ENCODE results near the gene BORCS8.

BORCS8 gene

DNA sequence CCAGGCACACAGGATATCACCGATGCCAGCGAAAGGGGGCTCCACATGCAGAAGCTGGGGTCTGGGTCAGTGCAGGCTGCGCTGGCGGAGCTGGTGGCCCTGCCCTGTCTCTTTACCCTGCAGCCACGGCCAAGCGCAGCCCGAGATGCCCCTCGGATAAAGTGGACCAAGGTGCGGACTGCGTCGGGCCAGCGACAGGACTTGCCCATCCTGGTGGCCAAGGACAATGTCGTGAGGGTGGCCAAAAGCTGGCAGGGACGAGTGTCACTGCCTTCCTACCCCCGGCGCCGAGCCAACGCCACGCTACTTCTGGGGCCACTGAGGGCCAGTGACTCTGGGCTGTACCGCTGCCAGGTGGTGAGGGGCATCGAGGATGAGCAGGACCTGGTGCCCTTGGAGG lies 27.0 kb upstream of the BORCS8 start (continued):
- TF ChIP-seq, protein P1, sequence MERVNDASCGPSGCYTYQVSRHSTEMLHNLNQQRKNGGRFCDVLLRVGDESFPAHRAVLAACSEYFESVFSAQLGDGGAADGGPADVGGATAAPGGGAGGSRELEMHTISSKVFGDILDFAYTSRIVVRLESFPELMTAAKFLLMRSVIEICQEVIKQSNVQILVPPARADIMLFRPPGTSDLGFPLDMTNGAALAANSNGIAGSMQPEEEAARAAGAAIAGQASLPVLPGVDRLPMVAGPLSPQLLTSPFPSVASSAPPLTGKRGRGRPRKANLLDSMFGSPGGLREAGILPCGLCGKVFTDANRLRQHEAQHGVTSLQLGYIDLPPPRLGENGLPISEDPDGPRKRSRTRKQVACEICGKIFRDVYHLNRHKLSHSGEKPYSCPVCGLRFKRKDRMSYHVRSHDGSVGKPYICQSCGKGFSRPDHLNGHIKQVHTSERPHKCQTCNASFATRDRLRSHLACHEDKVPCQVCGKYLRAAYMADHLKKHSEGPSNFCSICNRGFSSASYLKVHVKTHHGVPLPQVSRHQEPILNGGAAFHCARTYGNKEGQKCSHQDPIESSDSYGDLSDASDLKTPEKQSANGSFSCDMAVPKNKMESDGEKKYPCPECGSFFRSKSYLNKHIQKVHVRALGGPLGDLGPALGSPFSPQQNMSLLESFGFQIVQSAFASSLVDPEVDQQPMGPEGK (CRISPR knock-in tag; IDR thresholded peaks at IDR 0.05; ENCODE audit: borderline replicate concordance), result no peak
- TF ChIP-seq, protein P2, sequence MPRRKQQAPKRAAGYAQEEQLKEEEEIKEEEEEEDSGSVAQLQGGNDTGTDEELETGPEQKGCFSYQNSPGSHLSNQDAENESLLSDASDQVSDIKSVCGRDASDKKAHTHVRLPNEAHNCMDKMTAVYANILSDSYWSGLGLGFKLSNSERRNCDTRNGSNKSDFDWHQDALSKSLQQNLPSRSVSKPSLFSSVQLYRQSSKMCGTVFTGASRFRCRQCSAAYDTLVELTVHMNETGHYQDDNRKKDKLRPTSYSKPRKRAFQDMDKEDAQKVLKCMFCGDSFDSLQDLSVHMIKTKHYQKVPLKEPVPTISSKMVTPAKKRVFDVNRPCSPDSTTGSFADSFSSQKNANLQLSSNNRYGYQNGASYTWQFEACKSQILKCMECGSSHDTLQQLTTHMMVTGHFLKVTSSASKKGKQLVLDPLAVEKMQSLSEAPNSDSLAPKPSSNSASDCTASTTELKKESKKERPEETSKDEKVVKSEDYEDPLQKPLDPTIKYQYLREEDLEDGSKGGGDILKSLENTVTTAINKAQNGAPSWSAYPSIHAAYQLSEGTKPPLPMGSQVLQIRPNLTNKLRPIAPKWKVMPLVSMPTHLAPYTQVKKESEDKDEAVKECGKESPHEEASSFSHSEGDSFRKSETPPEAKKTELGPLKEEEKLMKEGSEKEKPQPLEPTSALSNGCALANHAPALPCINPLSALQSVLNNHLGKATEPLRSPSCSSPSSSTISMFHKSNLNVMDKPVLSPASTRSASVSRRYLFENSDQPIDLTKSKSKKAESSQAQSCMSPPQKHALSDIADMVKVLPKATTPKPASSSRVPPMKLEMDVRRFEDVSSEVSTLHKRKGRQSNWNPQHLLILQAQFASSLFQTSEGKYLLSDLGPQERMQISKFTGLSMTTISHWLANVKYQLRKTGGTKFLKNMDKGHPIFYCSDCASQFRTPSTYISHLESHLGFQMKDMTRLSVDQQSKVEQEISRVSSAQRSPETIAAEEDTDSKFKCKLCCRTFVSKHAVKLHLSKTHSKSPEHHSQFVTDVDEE (CRISPR knock-in tag; IDR thresholded peaks at IDR 0.05), result no peak

DNA sequence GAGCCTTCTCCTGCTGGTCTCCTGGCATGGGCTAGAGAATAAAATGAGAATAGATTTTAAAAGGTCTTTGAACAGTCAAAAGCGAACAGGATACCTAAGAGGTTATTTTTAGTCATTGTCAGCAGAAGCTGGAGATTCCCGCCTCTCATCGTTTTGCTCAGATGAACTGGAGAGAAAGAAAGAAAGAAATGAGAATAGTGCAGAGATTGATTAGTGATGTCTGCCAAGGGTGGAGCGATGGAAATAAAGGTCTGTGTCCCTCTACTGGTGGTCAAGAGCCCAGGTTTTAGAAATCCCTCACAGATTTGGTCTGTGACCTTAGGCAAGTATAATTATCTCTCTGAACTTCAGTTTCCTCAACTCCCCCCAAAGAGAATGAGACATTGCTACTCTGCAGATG lies 25.1 kb upstream of the BORCS8 start:
- peak; percentile 32; the same call in 1 of the 3 replicates for ATAC-seq
- TF ChIP-seq ZNF8 (CRISPR knock-in tag; IDR thresholded peaks at IDR 0.05) (no peak), ZC3H10 (CRISPR knock-in tag; IDR thresholded peaks at IDR 0.05) (no peak), ISL1 (CRISPR knock-in tag; IDR thresholded peaks at IDR 0.05) (no peak), ESRRG (CRISPR knock-in tag; IDR thresholded peaks at IDR 0.05) (no peak), CSDC2 (CRISPR knock-in tag; IDR thresholded peaks at IDR 0.05) (no peak), OSR1 (CRISPR knock-in tag; IDR thresholded peaks at IDR 0.05) (no peak), ZFP3 (CRISPR knock-in tag; IDR thresholded peaks at IDR 0.05) (no peak), ZNF70 (CRISPR knock-in tag; IDR thresholded peaks at IDR 0.05) (no peak), PPARA (CRISPR knock-in tag; IDR thresholded peaks at IDR 0.05; ENCODE audit: borderline replicate concordance) (no peak), ZNF565 (CRISPR knock-in tag; conservative IDR thresholded peaks at IDR 0.05; ENCODE audit: low read depth) (no peak), RARB (CRISPR knock-in tag; IDR thresholded peaks at IDR 0.05) (no peak), TCF4 (CRISPR knock-in tag; IDR thresholded peaks at IDR 0.05; ENCODE audit: borderline replicate concordance) (no peak), TOX (CRISPR knock-in tag; IDR thresholded peaks at IDR 0.05; ENCODE audit: borderline replicate concordance) (no peak), SNAI2 (CRISPR knock-in tag; IDR thresholded peaks at IDR 0.05) (no peak), GLIS3 (CRISPR knock-in tag; IDR thresholded peaks at IDR 0.05) (no peak)
- TF ChIP-seq, protein P3, sequence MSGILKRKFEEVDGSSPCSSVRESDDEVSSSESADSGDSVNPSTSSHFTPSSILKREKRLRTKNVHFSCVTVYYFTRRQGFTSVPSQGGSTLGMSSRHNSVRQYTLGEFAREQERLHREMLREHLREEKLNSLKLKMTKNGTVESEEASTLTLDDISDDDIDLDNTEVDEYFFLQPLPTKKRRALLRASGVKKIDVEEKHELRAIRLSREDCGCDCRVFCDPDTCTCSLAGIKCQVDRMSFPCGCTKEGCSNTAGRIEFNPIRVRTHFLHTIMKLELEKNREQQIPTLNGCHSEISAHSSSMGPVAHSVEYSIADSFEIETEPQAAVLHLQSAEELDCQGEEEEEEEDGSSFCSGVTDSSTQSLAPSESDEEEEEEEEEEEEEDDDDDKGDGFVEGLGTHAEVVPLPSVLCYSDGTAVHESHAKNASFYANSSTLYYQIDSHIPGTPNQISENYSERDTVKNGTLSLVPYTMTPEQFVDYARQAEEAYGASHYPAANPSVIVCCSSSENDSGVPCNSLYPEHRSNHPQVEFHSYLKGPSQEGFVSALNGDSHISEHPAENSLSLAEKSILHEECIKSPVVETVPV (CRISPR knock-in tag; IDR thresholded peaks at IDR 0.05), result no peak
- TF ChIP-seq, protein P4, sequence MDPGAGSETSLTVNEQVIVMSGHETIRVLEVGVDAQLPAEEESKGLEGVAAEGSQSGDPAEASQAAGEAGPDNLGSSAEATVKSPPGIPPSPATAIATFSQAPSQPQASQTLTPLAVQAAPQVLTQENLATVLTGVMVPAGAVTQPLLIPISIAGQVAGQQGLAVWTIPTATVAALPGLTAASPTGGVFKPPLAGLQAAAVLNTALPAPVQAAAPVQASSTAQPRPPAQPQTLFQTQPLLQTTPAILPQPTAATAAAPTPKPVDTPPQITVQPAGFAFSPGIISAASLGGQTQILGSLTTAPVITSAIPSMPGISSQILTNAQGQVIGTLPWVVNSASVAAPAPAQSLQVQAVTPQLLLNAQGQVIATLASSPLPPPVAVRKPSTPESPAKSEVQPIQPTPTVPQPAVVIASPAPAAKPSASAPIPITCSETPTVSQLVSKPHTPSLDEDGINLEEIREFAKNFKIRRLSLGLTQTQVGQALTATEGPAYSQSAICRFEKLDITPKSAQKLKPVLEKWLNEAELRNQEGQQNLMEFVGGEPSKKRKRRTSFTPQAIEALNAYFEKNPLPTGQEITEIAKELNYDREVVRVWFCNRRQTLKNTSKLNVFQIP (CRISPR knock-in tag; IDR thresholded peaks at IDR 0.05; ENCODE audit: borderline replicate concordance, low read depth), result no peak
- TF ChIP-seq, protein P2 (CRISPR knock-in tag; IDR thresholded peaks at IDR 0.05), result no peak
- TF ChIP-seq, protein P1 (CRISPR knock-in tag; IDR thresholded peaks at IDR 0.05; ENCODE audit: borderline replicate concordance), result no peak
- TF ChIP-seq, protein P5, sequence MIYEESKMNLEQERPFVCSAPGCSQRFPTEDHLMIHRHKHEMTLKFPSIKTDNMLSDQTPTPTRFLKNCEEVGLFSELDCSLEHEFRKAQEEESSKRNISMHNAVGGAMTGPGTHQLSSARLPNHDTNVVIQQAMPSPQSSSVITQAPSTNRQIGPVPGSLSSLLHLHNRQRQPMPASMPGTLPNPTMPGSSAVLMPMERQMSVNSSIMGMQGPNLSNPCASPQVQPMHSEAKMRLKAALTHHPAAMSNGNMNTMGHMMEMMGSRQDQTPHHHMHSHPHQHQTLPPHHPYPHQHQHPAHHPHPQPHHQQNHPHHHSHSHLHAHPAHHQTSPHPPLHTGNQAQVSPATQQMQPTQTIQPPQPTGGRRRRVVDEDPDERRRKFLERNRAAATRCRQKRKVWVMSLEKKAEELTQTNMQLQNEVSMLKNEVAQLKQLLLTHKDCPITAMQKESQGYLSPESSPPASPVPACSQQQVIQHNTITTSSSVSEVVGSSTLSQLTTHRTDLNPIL (CRISPR knock-in tag; IDR thresholded peaks at IDR 0.05; ENCODE audit: low read depth), result no peak
